ENCODE measurements around the gene VEPH1.

The VEPH1 gene

GRCh38 chr3:157502916-157503595 is at the start of gene VEPH1:
TSS of gene VEPH1 (minus strand) at chr3:157503416. CDS start at chr3:157495349, 8,067 bp downstream.
- no peak for DNase-seq

DNA sequence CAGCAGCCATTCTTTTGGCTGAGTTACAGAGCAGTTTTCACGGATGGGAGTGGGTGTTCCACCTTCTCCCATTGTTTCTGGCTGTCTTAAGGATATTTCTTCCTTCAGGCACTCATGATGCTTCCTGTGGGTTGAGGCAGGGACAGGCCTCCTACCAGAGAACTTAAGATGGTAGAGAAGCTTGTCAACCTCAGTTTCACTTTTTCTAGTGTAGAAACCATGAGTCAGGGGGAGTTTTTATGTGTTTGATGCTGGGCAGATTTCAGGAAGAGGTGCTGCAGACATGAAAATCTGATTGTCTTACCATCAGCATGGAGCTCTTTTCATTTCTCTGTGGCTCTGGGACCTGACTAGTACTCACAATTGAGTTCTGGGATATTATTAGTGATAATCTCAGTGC is 48.7 kb upstream of the VEPH1 start:
- no peak for DNase-seq

DNA sequence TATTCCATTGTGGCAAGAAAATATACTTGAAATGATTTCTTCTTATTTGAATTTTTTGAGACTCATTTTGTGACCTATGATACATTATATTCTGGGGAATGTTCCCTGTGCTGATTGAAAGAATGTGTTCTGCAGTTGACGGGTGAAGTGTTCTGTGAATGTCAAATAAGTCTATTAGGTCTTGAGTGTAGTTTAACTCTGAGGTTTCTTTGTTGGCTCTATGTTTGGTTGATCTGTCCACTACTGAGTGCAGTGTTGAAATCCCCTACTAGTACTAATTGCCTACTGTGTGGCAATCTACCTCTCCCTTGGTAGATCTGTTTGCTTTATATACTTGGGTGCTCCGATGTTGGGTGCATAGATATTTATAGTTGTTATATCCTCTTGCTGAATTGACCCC is 46.3 kb upstream of the VEPH1 start:
- DNase-seq = no peak

GRCh38 chr3:157544501-157545130 is 41.4 kb upstream of the VEPH1 start:
- DNase-seq = no peak

DNA sequence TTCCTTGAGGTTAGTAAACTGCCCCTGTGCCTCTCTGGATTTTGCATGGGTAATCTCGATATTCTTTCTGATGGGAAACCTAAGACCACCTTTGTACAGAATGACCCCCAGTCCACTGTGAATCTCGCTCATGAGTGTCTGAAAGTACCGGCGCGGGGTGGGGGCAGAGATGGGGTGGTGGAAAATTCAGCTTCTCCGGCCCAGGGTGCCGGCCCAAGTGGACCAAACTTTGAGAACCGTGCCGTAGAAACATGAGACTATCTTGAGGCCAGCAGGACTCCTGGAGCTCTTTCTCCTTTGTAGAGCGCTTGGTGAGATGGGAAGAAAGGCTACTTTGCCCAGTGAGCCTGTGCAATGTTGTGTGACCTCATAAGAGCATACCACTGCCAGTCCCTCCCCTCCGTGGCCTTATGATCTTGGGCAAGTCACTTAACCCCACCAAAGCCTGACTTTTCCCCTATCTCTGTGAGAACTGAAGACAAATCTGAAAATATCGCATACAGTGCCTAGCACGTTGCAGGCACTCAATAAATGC is 40.4 kb upstream of the VEPH1 start:
- DNase-seq = no peak

DNA sequence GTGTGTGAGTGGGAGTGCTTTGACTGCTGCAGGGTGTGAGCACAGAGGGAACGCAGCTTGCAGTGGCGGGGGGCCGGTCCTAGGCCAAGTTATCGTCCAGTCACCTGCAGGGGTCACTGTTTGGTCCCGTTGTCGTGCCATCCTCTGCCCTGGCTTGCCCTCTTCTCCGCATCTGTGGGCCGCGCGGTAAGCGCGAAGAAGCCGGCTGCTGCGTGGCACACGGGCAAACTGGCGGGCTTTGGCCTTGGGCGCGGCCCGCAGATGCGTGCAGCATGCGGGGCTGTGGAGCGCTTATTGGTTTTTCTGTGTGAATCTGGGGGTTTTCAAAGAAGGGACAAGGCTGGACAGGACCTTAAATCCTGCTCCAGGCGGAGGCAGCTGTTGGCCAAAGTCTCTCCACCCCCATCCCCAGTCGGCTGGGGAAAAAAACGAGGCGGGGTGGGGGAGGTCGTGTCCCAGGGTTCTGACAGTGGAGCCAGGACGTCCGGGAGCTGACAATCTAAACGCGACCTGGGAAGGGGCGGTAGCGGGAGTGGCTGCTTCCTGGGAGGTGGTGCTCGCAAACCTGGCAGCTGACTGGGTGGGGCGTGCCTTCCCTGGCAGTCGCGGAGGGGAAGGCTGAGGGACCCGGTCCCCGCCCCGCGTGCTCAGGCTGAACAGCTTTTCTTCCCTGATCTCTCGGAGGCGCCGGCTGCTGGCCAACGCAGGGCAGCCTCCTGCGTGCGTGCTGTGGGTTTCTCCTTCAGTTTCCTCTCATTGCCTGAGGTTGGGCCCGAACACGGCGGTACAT is 39.7 kb upstream of the VEPH1 start:
- DNase-seq = no peak

GRCh38 chr3:157541506-157542236 is 38.5 kb upstream of the VEPH1 start:
- DNase-seq = no peak

DNA sequence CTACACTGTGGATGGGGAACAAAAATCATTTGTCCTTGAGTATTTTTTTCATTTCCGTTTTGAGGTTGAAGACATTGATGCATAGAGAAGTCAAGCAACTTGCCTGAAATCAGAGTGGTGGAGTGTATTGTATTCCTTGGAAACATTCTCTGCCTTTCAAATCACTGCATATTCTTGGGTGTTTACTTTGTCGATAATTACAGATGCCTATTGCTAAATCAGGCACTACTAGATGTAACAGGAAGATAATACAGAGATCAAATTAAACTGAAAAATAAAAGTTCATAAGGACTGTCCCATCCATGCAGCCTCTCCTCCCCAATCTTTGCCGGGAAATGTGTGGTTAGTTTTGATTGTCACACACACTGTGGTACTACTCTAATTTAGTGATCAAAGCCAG is 37.4 kb upstream of the VEPH1 start:
- no peak for DNase-seq

GRCh38 chr3:157535667-157536066 is 32.5 kb upstream of the VEPH1 start:
- DNase-seq = no peak

DNA sequence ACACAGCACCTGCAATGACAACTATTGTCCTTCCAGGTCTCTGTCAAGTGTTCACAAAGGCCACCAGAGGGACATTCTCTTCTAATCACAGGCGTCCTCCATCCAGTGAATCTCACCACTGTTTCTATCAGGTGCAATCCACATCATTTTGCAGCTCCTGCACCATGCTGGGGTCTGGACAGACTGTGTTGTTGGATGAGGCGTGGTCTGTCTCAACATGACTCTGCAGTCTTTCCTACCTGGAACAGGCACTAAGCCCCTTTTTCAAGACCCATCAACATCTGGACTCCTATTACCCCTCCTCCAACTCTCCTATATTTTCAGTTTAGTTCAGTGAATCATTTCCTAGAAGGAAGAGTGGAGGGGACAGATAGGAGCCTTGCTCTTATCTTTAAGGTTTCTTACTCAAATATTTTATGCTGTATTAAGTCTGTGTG is 31.5 kb upstream of the VEPH1 start:
- DNase-seq = no peak

GRCh38 chr3:157533298-157534070 is 30.3 kb upstream of the VEPH1 start:
- DNase-seq = no peak

DNA sequence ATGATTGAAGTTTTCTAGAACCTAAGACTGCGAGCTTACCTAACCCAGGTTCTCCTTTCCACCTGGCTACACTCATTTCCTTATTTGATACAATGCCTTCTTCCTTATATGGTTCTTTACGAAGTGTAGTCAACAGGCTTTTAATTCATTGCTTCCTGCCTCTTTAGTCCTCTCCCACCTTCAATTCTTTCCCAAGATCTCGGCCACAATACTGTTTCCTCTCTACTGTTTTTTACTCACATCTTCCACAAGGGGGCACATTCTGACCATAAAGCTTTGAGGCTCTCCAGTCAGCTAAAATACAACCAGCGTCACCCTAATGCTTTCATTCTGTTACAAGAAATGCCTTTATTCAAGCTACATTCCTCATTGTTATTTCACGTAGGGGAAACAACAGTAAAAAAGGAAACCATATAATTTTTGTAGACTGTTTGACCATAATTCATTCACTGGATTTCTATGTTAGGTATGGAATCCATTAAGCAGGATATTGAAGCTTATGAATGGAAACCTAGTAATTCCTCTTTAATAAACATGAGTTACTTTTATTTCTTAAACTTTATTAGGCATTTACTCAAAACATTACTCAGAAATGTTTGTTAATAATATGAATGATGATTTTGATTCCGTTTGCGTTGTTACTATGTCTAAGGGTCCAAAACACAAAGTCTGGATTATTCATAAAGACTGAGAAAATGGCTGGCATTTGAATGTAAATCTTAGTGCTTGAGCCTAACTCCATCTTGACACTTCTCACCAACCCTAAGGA is 29.5 kb upstream of the VEPH1 start:
- no peak for DNase-seq

- no peak for DNase-seq
Measured at GRCh38 chr3:157531771-157532170, 28.6 kb upstream of the VEPH1 start.

DNA sequence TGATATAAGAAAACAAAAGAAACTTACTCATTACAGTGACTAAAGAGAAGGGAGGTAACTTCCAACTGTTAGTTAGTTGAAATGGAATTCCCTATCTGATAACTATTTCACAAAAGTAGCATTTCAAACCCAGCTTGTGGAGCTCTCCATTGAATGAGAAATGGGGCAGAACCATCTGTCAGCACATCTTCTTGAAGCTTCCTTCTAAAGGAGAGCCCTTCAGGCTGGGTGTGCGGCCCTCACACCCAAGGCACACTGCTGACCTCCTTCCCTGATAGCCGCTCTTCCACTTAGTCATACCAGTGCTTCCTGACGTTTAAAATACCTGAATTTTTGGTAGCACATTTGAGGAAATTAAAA is 28.1 kb upstream of the VEPH1 start:
- DNase-seq = no peak

- DNase-seq = no peak
Measured at GRCh38 chr3:157530637-157531300, 27.6 kb upstream of the VEPH1 start.

- no peak for DNase-seq
Measured at GRCh38 chr3:157529751-157530150, 26.5 kb upstream of the VEPH1 start.

- no peak for DNase-seq
Measured at GRCh38 chr3:157529085-157529484, 25.9 kb upstream of the VEPH1 start.

- DNase-seq = no peak
Measured at GRCh38 chr3:157527131-157527881, 24.1 kb upstream of the VEPH1 start.

DNA sequence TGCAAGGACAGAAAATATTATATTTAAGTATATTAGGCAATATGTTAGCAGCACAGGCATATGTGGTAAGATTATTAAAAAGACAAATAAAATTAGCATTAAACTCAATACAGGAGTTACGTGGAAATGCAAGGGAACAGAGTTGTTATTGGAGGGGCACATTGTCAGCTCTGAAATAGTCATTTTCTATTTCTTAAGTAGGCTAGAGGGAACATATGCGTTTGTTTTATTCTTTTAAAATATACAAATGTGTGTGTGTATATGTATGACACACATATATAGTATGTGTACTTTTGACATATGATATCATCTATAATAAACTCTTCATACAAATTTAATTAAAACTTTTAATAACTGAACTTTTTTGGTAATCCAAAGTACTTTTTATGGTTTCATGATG is 22.8 kb upstream of the VEPH1 start:
- DNase-seq = no peak

GRCh38 chr3:157523814-157524213 is 20.6 kb upstream of the VEPH1 start:
- no peak for DNase-seq

All from cortex of kidney (tissue), 1 donor.